ENCODE measurements around the gene PHYHD1. TPM values are rescaled to one million over a fixed set of nuclear protein-coding genes. Genes with fewer than 3 reads are reported as not detected.

The PHYHD1 gene
- total and polyA plus RNA-seq, 2 of the 4 experiments (the other 2 are of a cell fraction) = 2.2 to 8.4 TPM

DNA sequence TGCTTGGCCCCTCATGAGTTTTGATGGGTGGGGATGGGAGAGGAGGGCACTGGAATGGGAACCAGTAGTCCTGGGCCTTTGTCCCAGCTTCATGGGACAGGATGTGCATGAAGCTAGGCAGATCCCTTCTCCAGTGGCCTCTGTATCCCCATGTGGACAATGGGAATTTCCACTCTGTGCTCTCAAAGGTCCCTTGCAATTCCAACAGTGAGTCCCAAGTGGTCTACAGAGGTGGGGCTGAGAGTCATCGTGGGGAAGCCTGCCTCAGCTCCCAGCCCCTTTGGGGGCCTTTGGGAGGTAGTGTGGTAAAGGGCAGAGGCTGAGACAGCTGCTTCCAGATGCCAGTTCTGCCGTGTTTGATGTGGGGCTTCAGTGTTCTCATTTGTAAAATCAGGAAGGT, 1.9 kb upstream of the PHYHD1 start:
- H3K4me2 ChIP-seq (ENCODE audit: low read depth, low read length) = no peak overlapping the region
- H3K79me1 ChIP-seq (ENCODE audit: low read depth in 1 of 2, low read length in 2 of 2) = peaks cover 22 to 70% of the 10 kb centered on the region in 2 experiments; a peak in 3 of 4 replicates
- no peak overlapping the region for H3K9ac ChIP-seq (ENCODE audit: low read depth, low read length)
- 0 out of 2 replicates have a peak overlapping the region, but pooled peaks have one; percentile 36 for H2AK5ac ChIP-seq (ENCODE audit: low read depth, low read length)
- no peak overlapping the region; the same call in 1 of the 2 replicates for H2BK120ac ChIP-seq (ENCODE audit: low read depth, low read length)
- H3K27me3 ChIP-seq (ENCODE audit: control insufficient read depth, insufficient read depth, low read length) = no peaks in the 10 kb centered on the region
- no peak overlapping the region for H3K27ac ChIP-seq (ENCODE audit: insufficient read depth, low read length)
- intact Hi-C loops (cut with micrococcal nuclease) = no loop called here
- in situ Hi-C loops (cut with MboI; ENCODE audit: low sequenced_read_pairs) = no loop called here
- H3K18ac ChIP-seq (ENCODE audit: low read depth, low read length) = no peak overlapping the region
- WGBS, 2 experiments (ENCODE audit: extremely low coverage in 2 of 2, insufficient read length in 1 of 2) = no CpG with 5 or more reads among the region's 2 CpGs
- H3K4me3 ChIP-seq (ENCODE audit: insufficient read depth, low read depth, low read length) = no peak overlapping the region
- peak overlapping the region; percentile 1; the same call in 1 of the 2 replicates for H3K4ac ChIP-seq (ENCODE audit: low read depth, low read length)
- no peak overlapping the region for H4K91ac ChIP-seq (ENCODE audit: insufficient read depth, low read depth, low read length)
- H3K14ac ChIP-seq (replicated peaks; ENCODE audit: low read depth, low read length) = peak overlapping the region; percentile 10; the same call in 1 of the 2 replicates
- H4K8ac ChIP-seq (ENCODE audit: low read depth in 2 of 2, low read length in 2 of 2) = no peak overlapping the region; a peak in 1 of 4 replicates
- CTCF ChIA-PET = no interaction called here
- ATAC-seq (ENCODE audit: low read depth) (no peak), DNase-seq (no peak)
- 0 out of 3 replicates have a peak overlapping the region, but pooled peaks have one; percentile 40 for H2BK15ac ChIP-seq (ENCODE audit: low read depth, low read length)
- no peak for TF ChIP-seq RCOR1 (IDR thresholded peaks at IDR 0.05; ENCODE audit: insufficient replicate concordance, low read length)
- TF ChIP-seq RAD21 (IDR thresholded peaks at IDR 0.05; ENCODE audit: low read length) = no peak
- TF ChIP-seq CEBPB (IDR thresholded peaks at IDR 0.05; ENCODE audit: low read depth, low read length) = no peak
- TF ChIP-seq, protein P1, sequence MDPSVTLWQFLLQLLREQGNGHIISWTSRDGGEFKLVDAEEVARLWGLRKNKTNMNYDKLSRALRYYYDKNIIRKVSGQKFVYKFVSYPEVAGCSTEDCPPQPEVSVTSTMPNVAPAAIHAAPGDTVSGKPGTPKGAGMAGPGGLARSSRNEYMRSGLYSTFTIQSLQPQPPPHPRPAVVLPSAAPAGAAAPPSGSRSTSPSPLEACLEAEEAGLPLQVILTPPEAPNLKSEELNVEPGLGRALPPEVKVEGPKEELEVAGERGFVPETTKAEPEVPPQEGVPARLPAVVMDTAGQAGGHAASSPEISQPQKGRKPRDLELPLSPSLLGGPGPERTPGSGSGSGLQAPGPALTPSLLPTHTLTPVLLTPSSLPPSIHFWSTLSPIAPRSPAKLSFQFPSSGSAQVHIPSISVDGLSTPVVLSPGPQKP (IDR thresholded peaks at IDR 0.05; ENCODE audit: borderline replicate concordance, low read depth, low read length) = no peak
- TF ChIP-seq RFX5 (IDR thresholded peaks at IDR 0.05; ENCODE audit: low read depth, low read length) = no peak
- TF ChIP-seq CHD1 (IDR thresholded peaks at IDR 0.05; ENCODE audit: low read depth, low read length) = no peak
- TF ChIP-seq, protein P2, sequence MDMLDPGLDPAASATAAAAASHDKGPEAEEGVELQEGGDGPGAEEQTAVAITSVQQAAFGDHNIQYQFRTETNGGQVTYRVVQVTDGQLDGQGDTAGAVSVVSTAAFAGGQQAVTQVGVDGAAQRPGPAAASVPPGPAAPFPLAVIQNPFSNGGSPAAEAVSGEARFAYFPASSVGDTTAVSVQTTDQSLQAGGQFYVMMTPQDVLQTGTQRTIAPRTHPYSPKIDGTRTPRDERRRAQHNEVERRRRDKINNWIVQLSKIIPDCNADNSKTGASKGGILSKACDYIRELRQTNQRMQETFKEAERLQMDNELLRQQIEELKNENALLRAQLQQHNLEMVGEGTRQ (IDR thresholded peaks at IDR 0.05; ENCODE audit: low read depth, low read length) = no peak
- TF ChIP-seq FOS (IDR thresholded peaks at IDR 0.05; ENCODE audit: low read depth, low read length) = no peak
- no peak for TF ChIP-seq MAZ (IDR thresholded peaks at IDR 0.05; ENCODE audit: borderline replicate concordance, low read depth, low read length)
- TF ChIP-seq POLR2A (IDR thresholded peaks at IDR 0.05; ENCODE audit: low read depth, low read length) = no peak
- no peak for TF ChIP-seq SMC3 (IDR thresholded peaks at IDR 0.05; ENCODE audit: low read depth, low read length)
- no peak for TF ChIP-seq MXI1 (IDR thresholded peaks at IDR 0.05; ENCODE audit: borderline replicate concordance, low read depth, low read length)
- TF ChIP-seq BHLHE40 (IDR thresholded peaks at IDR 0.05; ENCODE audit: low read depth, low read length) = no peak
- no peak for TF ChIP-seq MAFK (IDR thresholded peaks at IDR 0.05; ENCODE audit: low read depth, low read length)
- TF ChIP-seq NFE2L2 (IDR thresholded peaks at IDR 0.05; ENCODE audit: low read depth, low read length) = no peak
- TF ChIP-seq, protein P3, sequence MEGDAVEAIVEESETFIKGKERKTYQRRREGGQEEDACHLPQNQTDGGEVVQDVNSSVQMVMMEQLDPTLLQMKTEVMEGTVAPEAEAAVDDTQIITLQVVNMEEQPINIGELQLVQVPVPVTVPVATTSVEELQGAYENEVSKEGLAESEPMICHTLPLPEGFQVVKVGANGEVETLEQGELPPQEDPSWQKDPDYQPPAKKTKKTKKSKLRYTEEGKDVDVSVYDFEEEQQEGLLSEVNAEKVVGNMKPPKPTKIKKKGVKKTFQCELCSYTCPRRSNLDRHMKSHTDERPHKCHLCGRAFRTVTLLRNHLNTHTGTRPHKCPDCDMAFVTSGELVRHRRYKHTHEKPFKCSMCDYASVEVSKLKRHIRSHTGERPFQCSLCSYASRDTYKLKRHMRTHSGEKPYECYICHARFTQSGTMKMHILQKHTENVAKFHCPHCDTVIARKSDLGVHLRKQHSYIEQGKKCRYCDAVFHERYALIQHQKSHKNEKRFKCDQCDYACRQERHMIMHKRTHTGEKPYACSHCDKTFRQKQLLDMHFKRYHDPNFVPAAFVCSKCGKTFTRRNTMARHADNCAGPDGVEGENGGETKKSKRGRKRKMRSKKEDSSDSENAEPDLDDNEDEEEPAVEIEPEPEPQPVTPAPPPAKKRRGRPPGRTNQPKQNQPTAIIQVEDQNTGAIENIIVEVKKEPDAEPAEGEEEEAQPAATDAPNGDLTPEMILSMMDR (conservative IDR thresholded peaks at IDR 0.05; ENCODE audit: low read depth, low read length) = no peak
- H2AK9ac ChIP-seq (replicated peaks; ENCODE audit: low read depth, low read length, poor library complexity) = peak overlapping the region; percentile 20
- H2BK5ac ChIP-seq (ENCODE audit: low read depth, low read length, poor library complexity, severe bottlenecking) = no peak overlapping the region
- H3K9me3 ChIP-seq (ENCODE audit: control insufficient read depth, insufficient read depth, low read length) = no peaks in the 10 kb centered on the region
- H2BK20ac ChIP-seq (ENCODE audit: low read depth, low read length) = no peak overlapping the region
- no peaks in the 10 kb centered on the region for H4K20me1 ChIP-seq (ENCODE audit: insufficient read depth, low read length)
- no peak overlapping the region for H3K56ac ChIP-seq (ENCODE audit: extremely low read depth, insufficient read depth, low read length)
- no peak overlapping the region for H4K5ac ChIP-seq (ENCODE audit: low read depth, low read length)
- no peak overlapping the region for H2AFZ ChIP-seq (replicated peaks; ENCODE audit: low read length, poor library complexity)
- H3K36me3 ChIP-seq (ENCODE audit: control insufficient read depth, insufficient read depth, low read length) = peaks cover 24% of the 10 kb centered on the region
- POLR2A ChIA-PET (ENCODE audit: unreplicated experiment) = no interaction called here
- H3K23ac ChIP-seq (ENCODE audit: low read depth, low read length) = no peak overlapping the region
- H3K9me1 ChIP-seq (ENCODE audit: insufficient read depth, low read length) = peaks cover 25% of the 10 kb centered on the region
- peaks cover 17% of the 10 kb centered on the region for H3K4me1 ChIP-seq (ENCODE audit: control insufficient read depth, insufficient read depth, low read length)
- no TSS peak for BruUV-seq (replicated peaks)
- dilution Hi-C loops (cut with HindIII; ENCODE audit: low sequenced_read_pairs, unreplicated experiment) = no loop called here
